LNCAP (cell line): ENCODE results near the gene RAB7A.

Source experiments
- TF ChIP-seq, protein P1 (sequence below): fragments of 450-650 bp; IDR thresholded peaks from 2 replicates; pipeline ENCODE4 v1.5.1; 2017; ENCODE audit warnings: mild to moderate bottlenecking

Gene RAB7A

DNA sequence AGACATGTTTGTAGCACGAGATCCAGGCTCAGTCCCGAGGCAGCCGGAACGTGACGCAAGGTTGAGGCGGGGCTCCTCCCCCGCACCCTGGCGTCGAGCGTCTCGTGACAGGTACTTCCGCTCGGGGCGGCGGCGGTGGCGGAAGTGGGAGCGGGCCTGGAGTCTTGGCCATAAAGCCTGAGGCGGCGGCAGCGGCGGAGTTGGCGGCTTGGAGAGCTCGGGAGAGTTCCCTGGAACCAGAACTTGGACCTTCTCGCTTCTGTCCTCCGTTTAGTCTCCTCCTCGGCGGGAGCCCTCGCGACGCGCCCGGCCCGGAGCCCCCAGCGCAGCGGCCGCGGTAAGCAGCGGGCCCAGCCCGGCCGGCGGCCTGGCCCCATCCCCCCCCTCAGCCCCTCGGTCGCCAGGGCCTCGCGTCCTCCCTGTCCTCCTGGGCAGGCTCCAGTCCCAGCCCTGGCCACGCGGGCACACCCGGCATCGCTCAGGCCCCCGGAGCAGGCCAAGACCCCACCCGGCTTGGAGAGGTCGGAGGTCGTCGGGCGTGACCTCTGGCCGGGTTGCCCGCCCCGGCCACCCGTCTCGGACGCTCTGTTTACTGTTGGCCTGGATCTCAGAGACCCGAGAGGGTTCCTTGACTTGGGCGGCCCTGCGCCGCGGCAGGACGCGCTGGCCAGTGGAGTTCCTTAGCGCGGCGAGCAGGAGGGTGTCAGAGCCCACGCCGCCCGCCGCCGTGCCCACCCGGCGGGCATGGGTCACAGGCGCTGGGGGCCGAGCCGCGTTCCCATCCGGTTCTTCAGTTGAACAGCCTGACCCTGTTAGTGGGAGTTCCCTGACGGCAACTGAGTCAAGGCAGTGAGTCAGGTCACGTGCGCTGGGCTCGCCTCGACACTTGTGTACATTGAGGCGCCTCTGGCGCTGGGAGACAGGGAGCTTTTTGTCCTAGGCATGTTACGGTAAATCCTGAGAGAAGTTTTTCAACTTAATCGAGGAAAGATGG lies at the start of gene RAB7A:
RAB7A (plus strand) TSS at position 161 of the 994 bp plus-strand sequence. CDS start 69,185 bp downstream, outside the sequence.
- TF ChIP-seq, protein P1, sequence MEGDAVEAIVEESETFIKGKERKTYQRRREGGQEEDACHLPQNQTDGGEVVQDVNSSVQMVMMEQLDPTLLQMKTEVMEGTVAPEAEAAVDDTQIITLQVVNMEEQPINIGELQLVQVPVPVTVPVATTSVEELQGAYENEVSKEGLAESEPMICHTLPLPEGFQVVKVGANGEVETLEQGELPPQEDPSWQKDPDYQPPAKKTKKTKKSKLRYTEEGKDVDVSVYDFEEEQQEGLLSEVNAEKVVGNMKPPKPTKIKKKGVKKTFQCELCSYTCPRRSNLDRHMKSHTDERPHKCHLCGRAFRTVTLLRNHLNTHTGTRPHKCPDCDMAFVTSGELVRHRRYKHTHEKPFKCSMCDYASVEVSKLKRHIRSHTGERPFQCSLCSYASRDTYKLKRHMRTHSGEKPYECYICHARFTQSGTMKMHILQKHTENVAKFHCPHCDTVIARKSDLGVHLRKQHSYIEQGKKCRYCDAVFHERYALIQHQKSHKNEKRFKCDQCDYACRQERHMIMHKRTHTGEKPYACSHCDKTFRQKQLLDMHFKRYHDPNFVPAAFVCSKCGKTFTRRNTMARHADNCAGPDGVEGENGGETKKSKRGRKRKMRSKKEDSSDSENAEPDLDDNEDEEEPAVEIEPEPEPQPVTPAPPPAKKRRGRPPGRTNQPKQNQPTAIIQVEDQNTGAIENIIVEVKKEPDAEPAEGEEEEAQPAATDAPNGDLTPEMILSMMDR = no peak

DNA sequence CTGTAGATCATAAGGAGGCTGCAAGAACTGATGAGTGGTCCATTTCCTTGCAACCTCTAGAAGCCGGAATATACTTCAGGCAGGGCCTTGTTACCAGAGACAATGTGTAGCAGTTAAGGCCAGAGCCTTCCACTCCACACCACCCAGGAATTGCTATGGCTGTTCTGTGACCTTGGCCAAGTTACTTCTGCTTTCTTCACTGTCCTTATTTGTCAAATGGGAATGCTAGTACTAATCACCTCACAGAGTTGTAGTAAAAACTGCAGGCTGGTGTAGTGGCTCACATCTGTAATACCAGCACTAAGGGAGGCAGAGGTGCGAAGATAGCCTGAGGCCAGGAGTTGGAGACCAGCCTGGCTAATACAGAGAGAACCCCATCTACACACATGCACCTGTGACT lies 46.6 kb upstream of the RAB7A start:
- TF ChIP-seq, protein P1 = no peak

DNA sequence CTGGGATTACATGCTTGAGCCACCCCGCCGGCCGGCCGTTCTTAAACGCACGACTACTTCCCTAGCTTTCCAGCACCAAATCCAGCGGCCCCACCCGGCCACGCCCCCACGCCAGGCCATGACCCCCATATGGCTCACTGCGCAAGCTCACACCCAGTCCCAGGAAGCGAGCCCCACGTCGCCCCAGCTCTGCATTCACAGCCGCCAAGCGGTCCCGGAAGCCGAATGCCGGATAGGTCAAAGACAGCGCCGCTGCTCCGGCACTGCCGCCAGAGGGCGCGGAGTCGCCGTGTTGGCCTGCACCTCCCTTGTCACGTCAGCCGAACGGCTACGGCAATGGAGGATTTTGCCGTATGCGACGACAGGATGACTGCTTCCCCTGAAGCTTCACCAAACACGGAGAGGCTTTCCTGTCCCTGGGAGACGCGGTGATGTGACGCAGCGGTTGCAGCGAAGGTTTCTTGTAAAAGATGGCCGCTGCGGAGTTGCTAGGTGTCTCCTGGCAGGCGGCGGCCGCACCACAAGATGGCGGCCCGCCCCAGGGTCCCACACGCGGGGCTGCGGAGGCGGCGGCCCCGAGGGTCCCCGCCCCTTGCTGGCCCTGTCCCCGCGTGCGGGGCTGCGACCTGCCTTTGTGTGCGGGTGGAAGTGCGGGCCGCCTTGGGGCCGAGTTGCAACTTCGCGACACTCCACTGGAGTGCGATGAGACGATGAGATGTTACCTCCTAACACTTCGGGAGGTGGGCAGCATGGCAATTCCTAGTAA lies 45.2 kb upstream of the RAB7A start:
- TF ChIP-seq, protein P1 = peak; percentile 98

DNA sequence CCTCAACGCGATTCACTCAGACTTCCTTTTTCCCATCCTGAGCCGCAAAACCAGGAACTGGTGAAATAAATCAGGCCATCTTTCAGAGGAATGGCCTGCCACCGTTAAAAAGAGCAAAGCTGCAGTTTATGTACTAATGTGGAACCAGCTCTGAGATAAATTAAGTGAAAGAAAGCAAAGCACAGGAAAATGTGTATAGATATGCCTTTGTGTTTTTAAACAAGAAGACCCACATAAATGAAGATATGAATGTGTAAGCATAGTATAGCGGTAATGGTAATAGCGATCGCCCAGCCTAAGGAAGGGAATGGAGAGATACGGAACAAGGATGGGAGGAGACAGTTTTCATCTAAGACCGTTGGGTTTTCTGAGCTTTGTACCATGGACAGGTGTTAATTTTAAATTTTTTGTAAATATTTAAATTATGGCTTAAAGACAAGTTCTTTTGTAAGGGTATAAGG lies 44.6 kb upstream of the RAB7A start:
- TF ChIP-seq, protein P1 = no peak

DNA sequence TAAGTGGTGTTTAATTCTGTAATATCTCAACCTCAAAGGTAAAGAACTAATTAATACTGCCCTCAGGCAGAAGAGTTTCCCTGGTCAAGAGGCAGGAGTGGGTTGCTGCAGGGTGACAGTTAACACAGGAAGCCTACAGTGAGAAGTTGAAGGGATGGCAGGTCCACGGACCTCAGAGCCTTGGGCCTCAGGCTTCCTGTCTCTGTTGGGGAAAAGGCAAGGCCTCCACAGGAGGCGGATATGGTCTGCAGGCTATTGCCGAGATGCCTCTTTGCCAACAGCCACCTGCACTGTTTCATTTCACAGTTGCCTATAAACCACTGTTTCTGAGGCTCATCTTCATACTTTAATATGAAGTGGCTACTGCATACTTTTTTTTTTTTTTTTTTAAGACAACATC lies 42.0 kb upstream of the RAB7A start:
- TF ChIP-seq, protein P1 = no peak

DNA sequence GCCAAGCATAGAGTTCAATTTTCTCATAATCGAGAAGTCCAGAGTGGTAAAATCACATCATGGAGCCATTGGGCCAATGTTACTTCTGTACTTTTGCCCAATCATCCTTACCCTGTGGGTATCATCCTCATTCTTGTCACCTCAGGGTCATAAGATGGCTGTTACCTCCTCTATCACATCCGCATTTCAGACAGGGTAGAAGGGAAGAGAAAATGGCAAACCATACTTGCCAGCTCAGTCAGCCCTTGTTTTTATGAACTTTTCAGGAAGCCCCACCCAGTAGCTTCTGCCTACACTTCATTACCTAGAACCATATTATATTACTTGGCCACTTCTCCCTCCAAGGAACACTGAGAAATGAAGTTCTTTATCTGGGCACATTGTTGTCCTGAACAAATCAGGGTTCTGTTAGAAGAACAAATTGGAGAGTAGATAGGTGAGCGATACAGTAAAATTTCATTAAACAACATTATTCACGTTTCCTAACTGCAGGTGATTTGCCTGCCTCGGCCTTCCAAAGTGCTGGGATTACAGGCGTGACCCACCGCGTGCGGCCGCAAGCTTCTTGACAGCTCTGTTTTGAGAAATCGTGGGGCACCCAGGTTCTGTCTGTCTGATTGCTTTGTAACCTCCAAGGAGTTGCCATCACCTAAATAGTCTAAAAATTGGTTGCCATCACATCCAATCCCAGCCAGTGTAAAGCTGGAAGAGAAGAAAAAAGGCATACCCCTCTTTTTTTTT lies 40.8 kb upstream of the RAB7A start:
- TF ChIP-seq, protein P1 = no peak

DNA sequence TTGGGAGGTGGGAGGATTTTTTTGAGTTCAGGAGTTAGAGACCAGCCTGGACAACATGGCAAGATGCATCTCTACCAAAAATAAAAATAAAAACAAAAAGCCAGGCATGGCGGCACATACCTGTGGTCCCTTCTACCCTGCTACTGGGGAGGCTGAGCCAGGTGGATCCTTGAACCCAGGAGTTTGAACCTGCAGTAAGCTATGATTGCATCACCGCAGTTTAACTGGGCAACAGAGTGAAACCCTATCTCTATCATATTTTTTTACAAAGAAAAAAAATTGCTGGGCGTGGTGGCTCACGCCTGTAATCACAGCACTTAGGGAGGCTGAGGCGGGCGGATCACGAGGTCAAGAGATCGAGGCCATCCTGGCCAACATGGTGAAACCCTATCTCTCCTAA lies 39.5 kb upstream of the RAB7A start:
- TF ChIP-seq, protein P1 = no peak
